ENCODE measurements around the gene TEX2. TPM values are rescaled to one million over a fixed set of nuclear protein-coding genes. Genes with fewer than 3 reads are reported as not detected.
A peak's percentile ranks its signal among the peaks of the same experiment; 100 is the strongest.
"Not testable (repeated sequence)": the region's sequence is repeated elsewhere in the genome, so short reads cannot be mapped to it uniquely, and the experiment has no call there.

TEX2 gene
- polyA plus RNA-seq, 1 of the 3 experiments (the other 2 are of a cell fraction), result 24.0 TPM

- no peaks in the 10 kb centered on the region for H4K20me1 ChIP-seq (ENCODE audit: insufficient read depth)
- peaks cover 13% of the 10 kb centered on the region for H3F3A ChIP-seq (replicated peaks; ENCODE audit: insufficient read depth)
- H3K9me2 ChIP-seq, result no peaks in the 10 kb centered on the region
- H3K79me2 ChIP-seq (ENCODE audit: insufficient read depth), result peaks cover 88% of the 10 kb centered on the region
- peaks cover 12 to 20% of the 10 kb centered on the region in 2 experiments for H3K4me1 ChIP-seq (ENCODE audit: control insufficient read depth in 1 of 2, insufficient read depth in 2 of 2, low read depth in 1 of 2, low read length in 1 of 2)
- TF ChIP-seq JUND (IDR thresholded peaks at IDR 0.05), result no peak
- WGBS (ENCODE audit: low lambda C conversion rate), result 94% methylated on average over 1 of the region's 1 CpG
- H3K36me3 ChIP-seq (replicated peaks in 1 of 2; ENCODE audit: control insufficient read depth in 1 of 2, insufficient read depth in 2 of 2, low read length in 1 of 2), result peaks cover 0 to 6% of the 10 kb centered on the region in 2 experiments
- H3K4me3 ChIP-seq (ENCODE audit: low read depth in 2 of 2, low read length in 1 of 2), result no peak overlapping the region
- CTCF ChIA-PET, result interaction anchor here (1.2 kb wide), 1 partner anchor 9 kb away, joined by 3 read pairs; no protein-coding TSS in a partner anchor
- DNase-seq, result no peak
- H3K9me3 ChIP-seq, result no peaks in the 10 kb centered on the region
- no peak overlapping the region for H3K9ac ChIP-seq
- no peak overlapping the region for H3K4me2 ChIP-seq
- H2AFZ ChIP-seq (ENCODE audit: low read depth), result no peak overlapping the region
- H3K27me3 ChIP-seq (ENCODE audit: insufficient read depth), result no peaks in the 10 kb centered on the region
- POLR2A ChIA-PET, result no interaction called here
- H3K27ac ChIP-seq (ENCODE audit: low read depth in 2 of 2, low read length in 1 of 2), result no peak overlapping the region
Observed at GRCh38 chr17:64221679-64222078, 41.4 kb downstream of the TEX2 start.

DNA sequence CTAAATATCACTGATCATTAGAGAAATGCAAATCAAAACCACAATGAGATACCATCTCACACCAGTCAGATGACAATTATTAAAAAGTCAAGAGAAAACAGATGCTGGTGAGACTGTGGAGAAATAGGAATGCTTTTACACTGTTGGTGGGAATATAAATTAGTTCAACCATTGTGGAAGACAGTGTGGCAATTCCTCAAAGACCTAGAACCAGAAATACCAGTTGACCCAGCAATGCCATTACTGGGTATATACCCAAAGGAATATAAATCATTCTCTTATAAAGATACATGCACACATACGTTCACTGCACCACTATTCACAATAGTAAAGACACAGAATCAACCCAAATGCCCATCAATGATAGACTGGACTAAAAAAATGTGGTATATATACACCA lies 42.5 kb downstream of the TEX2 start:
- Histone ChIP-seq H3F3A (replicated peaks; ENCODE audit: insufficient read depth) (peaks cover 24% of the 10 kb centered on the region), H3K4me1 (ENCODE audit: control insufficient read depth in 1 of 2, insufficient read depth in 2 of 2, low read depth in 1 of 2, low read length in 1 of 2) (peaks cover 23 to 31% of the 10 kb centered on the region in 2 experiments), H3K79me2 (ENCODE audit: insufficient read depth) (peaks cover 78% of the 10 kb centered on the region)
- H3K36me3 ChIP-seq (replicated peaks in 1 of 2; ENCODE audit: control insufficient read depth in 1 of 2, insufficient read depth in 2 of 2, low read length in 1 of 2); H3K4me2 ChIP-seq; H3K4me3 ChIP-seq (ENCODE audit: low read depth in 2 of 2, low read length in 1 of 2); H2AFZ ChIP-seq (ENCODE audit: low read depth); H3K9me2 ChIP-seq; H3K9ac ChIP-seq; H4K20me1 ChIP-seq (ENCODE audit: insufficient read depth); CTCF ChIA-PET; H3K27me3 ChIP-seq (ENCODE audit: insufficient read depth); H3K27ac ChIP-seq (ENCODE audit: low read depth in 2 of 2, low read length in 1 of 2); DNase-seq; H3K9me3 ChIP-seq: not testable (repeated sequence)
- WGBS (ENCODE audit: low lambda C conversion rate), result 97% methylated on average over 1 of the region's 1 CpG
- POLR2A ChIA-PET, result interaction anchor here (1.5 kb wide), 1 partner anchor 74 kb away, joined by 3 read pairs; no protein-coding TSS in a partner anchor

- Histone ChIP-seq H3K4me1 (ENCODE audit: control insufficient read depth in 1 of 2, insufficient read depth in 2 of 2, low read depth in 1 of 2, low read length in 1 of 2) (peaks cover 33 to 41% of the 10 kb centered on the region in 2 experiments), H3K9me3 (no peaks in the 10 kb centered on the region), H4K20me1 (ENCODE audit: insufficient read depth) (no peaks in the 10 kb centered on the region), H3K36me3 (replicated peaks in 1 of 2; ENCODE audit: control insufficient read depth in 1 of 2, insufficient read depth in 2 of 2, low read length in 1 of 2) (peaks cover 0 to 6% of the 10 kb centered on the region in 2 experiments), H3K27me3 (ENCODE audit: insufficient read depth) (no peaks in the 10 kb centered on the region), H3K4me2 (no peak overlapping the region), H3K4me3 (ENCODE audit: low read depth in 2 of 2, low read length in 1 of 2) (no peak overlapping the region), H2AFZ (ENCODE audit: low read depth) (no peak overlapping the region), H3K27ac (ENCODE audit: low read depth in 2 of 2, low read length in 1 of 2) (no peak overlapping the region), H3K79me2 (ENCODE audit: insufficient read depth) (peaks cover 75% of the 10 kb centered on the region), H3K9me2 (no peaks in the 10 kb centered on the region), H3K9ac (no peak overlapping the region), H3F3A (replicated peaks; ENCODE audit: insufficient read depth) (peaks cover 26% of the 10 kb centered on the region)
- CTCF ChIA-PET, result interaction anchor here (4.0 kb wide), 1 partner anchor 17 kb away, joined by 17 read pairs; no protein-coding TSS in a partner anchor
- DNase-seq, result no peak
- TF ChIP-seq EZH2phosphoT487 (IDR thresholded peaks at IDR 0.05; ENCODE audit: borderline replicate concordance, low read depth), result no peak
- WGBS (ENCODE audit: low lambda C conversion rate), result 73% methylated on average over 2 of the region's 2 CpGs
- POLR2A ChIA-PET, result interaction anchor here (1.5 kb wide), 1 partner anchor 73 kb away, joined by 3 read pairs; no protein-coding TSS in a partner anchor
Observed at GRCh38 chr17:64219571-64219970, 43.5 kb downstream of the TEX2 start.

DNA sequence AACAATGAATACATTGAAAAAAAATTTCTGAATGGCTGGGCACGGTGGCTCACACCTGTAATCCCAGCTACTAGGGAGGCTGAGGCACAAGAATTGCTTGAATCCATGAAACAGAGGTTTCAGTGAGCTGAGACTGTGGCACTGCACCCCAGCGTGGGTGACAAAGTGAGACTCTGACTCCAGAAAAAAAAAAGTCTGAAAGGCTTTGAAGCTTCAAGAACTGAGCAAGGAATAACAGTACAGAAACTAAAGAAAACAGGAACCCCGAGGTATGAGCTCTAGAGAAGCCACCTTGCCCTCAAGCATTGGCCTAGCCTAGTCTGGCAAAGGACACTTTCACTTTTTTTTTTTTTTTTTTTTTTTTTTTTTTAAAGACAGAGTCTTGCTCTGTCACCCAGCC lies 45.0 kb downstream of the TEX2 start:
- no peak overlapping the region for H2AFZ ChIP-seq (ENCODE audit: low read depth)
- H3K9me3 ChIP-seq, result no peaks in the 10 kb centered on the region
- H3K4me1 ChIP-seq (ENCODE audit: control insufficient read depth in 1 of 2, insufficient read depth in 2 of 2, low read depth in 1 of 2, low read length in 1 of 2), result peaks cover 40 to 48% of the 10 kb centered on the region in 2 experiments
- no peak overlapping the region; the same call in 1 of the 2 replicates for H3K4me2 ChIP-seq
- peaks cover 26% of the 10 kb centered on the region for H3F3A ChIP-seq (replicated peaks; ENCODE audit: insufficient read depth)
- peaks cover 79% of the 10 kb centered on the region for H3K79me2 ChIP-seq (ENCODE audit: insufficient read depth)
- TF ChIP-seq, protein P1, sequence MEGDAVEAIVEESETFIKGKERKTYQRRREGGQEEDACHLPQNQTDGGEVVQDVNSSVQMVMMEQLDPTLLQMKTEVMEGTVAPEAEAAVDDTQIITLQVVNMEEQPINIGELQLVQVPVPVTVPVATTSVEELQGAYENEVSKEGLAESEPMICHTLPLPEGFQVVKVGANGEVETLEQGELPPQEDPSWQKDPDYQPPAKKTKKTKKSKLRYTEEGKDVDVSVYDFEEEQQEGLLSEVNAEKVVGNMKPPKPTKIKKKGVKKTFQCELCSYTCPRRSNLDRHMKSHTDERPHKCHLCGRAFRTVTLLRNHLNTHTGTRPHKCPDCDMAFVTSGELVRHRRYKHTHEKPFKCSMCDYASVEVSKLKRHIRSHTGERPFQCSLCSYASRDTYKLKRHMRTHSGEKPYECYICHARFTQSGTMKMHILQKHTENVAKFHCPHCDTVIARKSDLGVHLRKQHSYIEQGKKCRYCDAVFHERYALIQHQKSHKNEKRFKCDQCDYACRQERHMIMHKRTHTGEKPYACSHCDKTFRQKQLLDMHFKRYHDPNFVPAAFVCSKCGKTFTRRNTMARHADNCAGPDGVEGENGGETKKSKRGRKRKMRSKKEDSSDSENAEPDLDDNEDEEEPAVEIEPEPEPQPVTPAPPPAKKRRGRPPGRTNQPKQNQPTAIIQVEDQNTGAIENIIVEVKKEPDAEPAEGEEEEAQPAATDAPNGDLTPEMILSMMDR (IDR thresholded peaks at IDR 0.05), result no peak
- TF ChIP-seq JUND (IDR thresholded peaks at IDR 0.05) (no peak), SMC3 (IDR thresholded peaks at IDR 0.05; ENCODE audit: low read depth, low read length) (no peak), FOXJ3 (CRISPR knock-in tag; IDR thresholded peaks at IDR 0.05) (no peak)
- TF ChIP-seq, protein P2, sequence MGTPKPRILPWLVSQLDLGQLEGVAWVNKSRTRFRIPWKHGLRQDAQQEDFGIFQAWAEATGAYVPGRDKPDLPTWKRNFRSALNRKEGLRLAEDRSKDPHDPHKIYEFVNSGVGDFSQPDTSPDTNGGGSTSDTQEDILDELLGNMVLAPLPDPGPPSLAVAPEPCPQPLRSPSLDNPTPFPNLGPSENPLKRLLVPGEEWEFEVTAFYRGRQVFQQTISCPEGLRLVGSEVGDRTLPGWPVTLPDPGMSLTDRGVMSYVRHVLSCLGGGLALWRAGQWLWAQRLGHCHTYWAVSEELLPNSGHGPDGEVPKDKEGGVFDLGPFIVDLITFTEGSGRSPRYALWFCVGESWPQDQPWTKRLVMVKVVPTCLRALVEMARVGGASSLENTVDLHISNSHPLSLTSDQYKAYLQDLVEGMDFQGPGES (IDR thresholded peaks at IDR 0.05; ENCODE audit: low read depth, low read length), result no peak
- DNase-seq, result no peak
- no peaks in the 10 kb centered on the region for H3K27me3 ChIP-seq (ENCODE audit: insufficient read depth)
- no peaks in the 10 kb centered on the region for H4K20me1 ChIP-seq (ENCODE audit: insufficient read depth)
- ChIA-PET POLR2A (interaction anchor here (1.0 to 1.9 kb wide), 3 partner anchors 22 to 72 kb away, joined by 3 to 6 read pairs (median 5); no protein-coding TSS in a partner anchor), CTCF (interaction anchor here (0.8 to 4.0 kb wide), 7 partner anchors 8 to 85 kb away, joined by 3 to 17 read pairs (median 8); no protein-coding TSS in a partner anchor)
- 96% methylated on average over 3 of the region's 3 CpGs for WGBS (ENCODE audit: low lambda C conversion rate)
- H3K27ac ChIP-seq (ENCODE audit: low read depth in 2 of 2, low read length in 1 of 2), result peak overlapping the region in 1 of 2 experiments; percentile 87; a peak in 1 of 4 replicates
- H3K4me3 ChIP-seq (ENCODE audit: low read depth in 2 of 2, low read length in 1 of 2), result no peak overlapping the region
- no peaks in the 10 kb centered on the region for H3K9me2 ChIP-seq
- H3K36me3 ChIP-seq (replicated peaks in 1 of 2; ENCODE audit: control insufficient read depth in 1 of 2, insufficient read depth in 2 of 2, low read length in 1 of 2), result peaks cover 9 to 10% of the 10 kb centered on the region in 2 experiments
- no peak overlapping the region for H3K9ac ChIP-seq
